HG03457 (cell line): ENCODE measurements around the gene HMX2.

Experiments used
- ATAC-seq: cut with Tn5 transposase; IDR thresholded peaks from one replicate; pipeline ENCODE4 v1.9.1; 2021; ENCODE audit warnings: moderate number of reproducible peaks; ENCODE audit not compliant: unreplicated experiment

The HMX2 gene

DNA sequence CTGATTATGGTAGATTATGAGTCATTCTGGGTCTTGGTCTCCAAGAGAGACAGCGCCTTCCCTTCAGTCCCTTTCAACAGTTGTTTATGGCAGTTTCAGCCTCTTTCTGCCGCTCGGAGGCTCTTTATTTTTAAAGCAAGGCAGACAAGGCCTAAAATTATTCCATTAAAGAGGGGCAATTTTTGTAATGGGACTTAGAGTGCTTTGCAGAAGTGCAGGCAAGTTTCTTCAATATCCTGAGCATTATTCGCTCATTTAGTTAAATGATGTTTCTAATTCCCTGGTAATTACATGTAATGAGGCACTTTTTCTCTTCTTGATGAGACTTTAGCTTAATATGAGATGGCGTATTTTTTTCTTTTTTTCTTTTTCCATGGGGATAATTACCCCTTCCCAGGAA, 39.8 kb downstream of the HMX2 start:
- ATAC-seq = no peak

DNA sequence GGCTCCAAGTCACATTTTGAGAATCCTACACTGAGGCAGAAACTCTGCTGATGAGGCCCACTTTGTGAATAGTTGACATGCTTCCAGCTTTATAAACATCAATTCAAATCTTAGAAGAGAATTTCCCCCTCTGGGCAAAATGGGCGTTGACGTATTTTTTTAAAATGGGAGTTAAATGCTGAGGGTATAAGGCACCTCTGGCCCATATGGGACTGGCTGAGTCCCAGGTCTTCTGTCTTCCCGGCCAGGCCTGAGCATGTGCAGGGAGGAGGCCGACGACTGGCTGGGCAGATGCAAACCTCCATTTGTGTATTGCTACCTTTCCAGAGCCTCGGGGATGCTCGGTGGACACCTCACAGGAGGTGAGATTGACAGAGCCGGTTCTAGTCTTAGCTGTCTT, 44.0 kb downstream of the HMX2 start:
- ATAC-seq = no peak

DNA sequence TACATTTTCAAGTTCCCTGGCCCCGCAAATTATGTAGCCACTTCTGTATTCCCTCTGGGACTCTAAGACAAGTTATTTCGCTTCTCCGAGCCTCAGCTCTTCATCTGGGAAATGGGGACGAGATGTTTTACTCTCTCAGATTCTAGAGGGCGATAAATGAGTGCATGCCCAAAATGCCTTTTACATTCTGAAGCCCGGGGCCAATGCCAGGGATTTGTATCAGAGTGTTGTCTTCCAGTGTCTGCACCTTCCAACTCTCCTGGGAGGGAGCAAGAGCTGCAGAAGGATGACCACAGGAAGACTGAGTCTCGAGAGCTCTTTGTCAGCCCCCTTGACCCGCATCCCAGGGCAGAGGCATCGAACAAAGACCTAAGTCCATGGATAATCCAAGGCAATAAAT, 46.1 kb downstream of the HMX2 start:
- ATAC-seq = no peak
